Upper lobe of left lung (tissue), 4 donors: ENCODE measurements around the gene CCNY.

Experiments
- EP300 ChIP-seq, 4 donors: sonication (generic); formaldehyde crosslinking; IDR thresholded peaks; one replicate each; pipeline ENCODE4 v1.5.1; 2017; ENCODE audit warnings: antibody characterized with exemption in 4 of 4, control low read depth in 2 of 4
- TF ChIP-seq, protein P1 (sequence below), 6 experiments: fragments of 450-650 bp in 4 of 6; fragments of 200-600 bp in 2 of 6; sonication (generic) in 2 of 6; IDR thresholded peaks; one replicate each; pipeline ENCODE4 v1.5.1; 2016 to 2019; ENCODE audit warnings: antibody characterized with exemption in 6 of 6

GRCh38 chr10:35336921-35337823 lies 863 bp downstream of the CCNY start:
- TF ChIP-seq, protein P1, sequence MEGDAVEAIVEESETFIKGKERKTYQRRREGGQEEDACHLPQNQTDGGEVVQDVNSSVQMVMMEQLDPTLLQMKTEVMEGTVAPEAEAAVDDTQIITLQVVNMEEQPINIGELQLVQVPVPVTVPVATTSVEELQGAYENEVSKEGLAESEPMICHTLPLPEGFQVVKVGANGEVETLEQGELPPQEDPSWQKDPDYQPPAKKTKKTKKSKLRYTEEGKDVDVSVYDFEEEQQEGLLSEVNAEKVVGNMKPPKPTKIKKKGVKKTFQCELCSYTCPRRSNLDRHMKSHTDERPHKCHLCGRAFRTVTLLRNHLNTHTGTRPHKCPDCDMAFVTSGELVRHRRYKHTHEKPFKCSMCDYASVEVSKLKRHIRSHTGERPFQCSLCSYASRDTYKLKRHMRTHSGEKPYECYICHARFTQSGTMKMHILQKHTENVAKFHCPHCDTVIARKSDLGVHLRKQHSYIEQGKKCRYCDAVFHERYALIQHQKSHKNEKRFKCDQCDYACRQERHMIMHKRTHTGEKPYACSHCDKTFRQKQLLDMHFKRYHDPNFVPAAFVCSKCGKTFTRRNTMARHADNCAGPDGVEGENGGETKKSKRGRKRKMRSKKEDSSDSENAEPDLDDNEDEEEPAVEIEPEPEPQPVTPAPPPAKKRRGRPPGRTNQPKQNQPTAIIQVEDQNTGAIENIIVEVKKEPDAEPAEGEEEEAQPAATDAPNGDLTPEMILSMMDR (IDR thresholded peaks at IDR 0.05), result peak in 1 of 6 experiments; percentile 45
- no peak for TF ChIP-seq EP300 (IDR thresholded peaks at IDR 0.05)
